RCC 7860 (cell line): Measurements from ENCODE around the gene SGO2.
"Not testable (repeated sequence)": the region's sequence is repeated elsewhere in the genome, so short reads cannot be mapped to it uniquely, and the experiment has no call there.

Experiments used
- DNase-seq: peaks from one replicate; pipeline ENCODE4 v3.0.0-alpha.2; 2015; ENCODE audit warnings: low spot score
- FAIRE-seq: peaks from 2 replicates; lab custom pipeline; 2012; peaks lifted over from hg19 to GRCh38; lab: Jason Lieb, UNC

The SGO2 gene

DNA sequence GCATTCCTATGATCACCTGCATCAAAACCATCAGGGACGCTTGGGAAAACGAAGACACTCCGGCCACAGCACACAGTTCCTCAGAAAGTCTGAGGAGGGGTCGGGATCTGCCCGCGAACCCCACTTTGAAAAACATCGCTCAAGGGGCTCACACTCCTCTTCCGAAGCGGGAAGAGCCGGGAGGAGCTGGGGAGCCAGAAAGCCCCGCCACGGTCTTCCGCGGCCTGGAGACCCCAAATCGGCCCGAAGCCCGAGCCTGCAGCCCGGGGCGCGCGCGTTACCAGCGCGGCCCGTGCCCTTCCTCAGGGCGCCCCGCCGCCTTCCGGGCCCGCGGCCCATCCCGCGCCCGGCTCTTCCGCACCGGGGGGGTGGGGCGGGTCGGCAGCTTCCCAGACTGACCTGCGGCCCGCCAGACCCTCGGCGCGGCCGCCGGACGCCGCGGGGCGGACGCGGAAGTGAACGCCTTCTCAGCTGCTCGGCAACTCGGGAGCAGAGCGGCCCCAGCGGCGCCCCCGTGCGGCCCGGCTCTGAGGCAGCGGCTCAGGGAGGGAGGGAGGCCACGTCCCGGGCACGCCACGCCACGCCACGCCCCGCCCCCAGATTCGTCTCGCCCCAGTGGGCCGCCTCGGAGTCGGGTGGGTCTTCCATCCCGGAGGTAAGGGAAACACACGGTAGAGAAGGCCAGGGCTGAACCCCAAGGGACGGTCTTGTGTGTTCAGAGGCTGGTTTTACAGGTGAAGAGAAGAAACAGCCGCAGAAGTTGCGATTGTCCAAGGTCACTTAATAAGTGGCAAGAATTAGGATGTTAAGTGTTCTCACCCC lies 16.2 kb upstream of the SGO2 start, which contains the start of gene KCTD18:
Gene KCTD18, minus strand, starts transcription at position 457 of the 822 bp plus-strand sequence. CDS start 3,052 bp downstream, outside the sequence.
- DNase-seq (peak; percentile 82), FAIRE-seq (no peak)

DNA sequence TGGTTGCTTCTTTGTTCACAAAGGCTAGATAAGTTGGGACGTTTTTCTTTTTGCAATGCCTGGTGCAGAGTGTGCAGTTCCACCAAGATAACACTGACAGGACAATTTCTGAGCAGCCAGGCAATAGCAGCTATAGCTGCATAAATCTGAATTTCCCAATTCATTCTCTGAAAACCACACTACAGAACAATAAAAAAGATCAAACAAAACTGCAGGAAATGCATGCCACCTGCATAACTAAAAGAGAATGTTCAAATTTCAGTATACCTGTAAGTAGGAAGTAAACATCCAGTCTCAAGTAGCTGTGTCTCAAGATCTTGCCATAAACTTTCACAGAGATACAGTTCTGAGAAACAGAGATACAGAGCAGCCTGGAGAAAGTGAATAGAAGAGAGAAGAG lies 10.9 kb upstream of the SGO2 start:
- FAIRE-seq = no peak
- no peak for DNase-seq

GRCh38 chr2:200523158-200523557 lies 2.8 kb upstream of the SGO2 start:
- DNase-seq (no peak), FAIRE-seq (no peak)

- DNase-seq (no peak), FAIRE-seq (no peak)
Observed at GRCh38 chr2:200523604-200524003, 2.4 kb upstream of the SGO2 start.

- DNase-seq = no peak
- no peak for FAIRE-seq
Observed at GRCh38 chr2:200525066-200525465, 941 bp upstream of the SGO2 start.

GRCh38 chr2:200525551-200525881 lies 491 bp upstream of the SGO2 start:
- DNase-seq = no peak
- no peak for FAIRE-seq

GRCh38 chr2:200528228-200528627 lies 2.2 kb downstream of the SGO2 start:
- FAIRE-seq = no peak

GRCh38 chr2:200533754-200534153 lies 7.7 kb downstream of the SGO2 start:
- no peak for FAIRE-seq
- no peak for DNase-seq

More at GRCh38 chr2:200528228-200528627, 2.2 kb downstream of the SGO2 start:
- no peak for DNase-seq

DNA sequence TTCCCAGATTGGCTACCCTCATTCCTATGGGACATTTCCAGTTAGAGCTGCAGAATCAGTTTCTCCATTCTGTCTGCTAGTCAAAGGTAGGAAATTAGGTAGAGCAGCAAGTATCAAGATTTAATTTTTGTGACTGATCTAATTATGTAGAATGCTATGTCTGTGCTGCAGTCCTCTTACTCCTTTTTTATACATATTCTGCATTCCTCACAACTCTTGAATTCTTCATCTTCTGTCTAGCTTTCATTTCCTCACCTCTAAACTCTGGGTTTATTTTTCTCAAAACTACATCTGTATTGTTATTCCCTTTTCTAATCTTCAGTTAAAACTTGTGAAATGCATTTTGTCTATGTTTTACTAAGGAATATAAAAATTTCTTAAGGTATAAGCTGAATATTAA lies 8.6 kb downstream of the SGO2 start:
- no peak for DNase-seq
- FAIRE-seq = no peak

DNA sequence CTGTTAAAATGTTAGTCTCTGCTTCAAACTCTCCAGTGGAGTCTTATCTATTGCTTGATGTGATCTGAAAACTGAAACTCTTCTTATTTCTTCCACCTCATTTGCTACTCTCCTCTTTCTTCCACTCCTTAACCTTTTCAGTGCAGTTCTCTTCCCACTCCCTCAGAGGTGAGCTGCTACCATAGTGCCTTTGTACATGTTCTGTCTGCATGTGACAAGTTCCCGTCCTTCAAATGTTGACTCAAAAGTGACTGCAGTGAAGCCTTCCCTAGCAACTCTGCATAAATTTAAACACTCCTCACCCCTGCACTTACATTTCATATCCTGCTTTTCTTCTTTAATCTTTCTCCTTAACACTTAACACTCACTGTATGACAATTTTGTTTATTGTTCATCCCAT lies 12.1 kb downstream of the SGO2 start:
- no peak for FAIRE-seq

GRCh38 chr2:200540793-200541192 lies 14.8 kb downstream of the SGO2 start:
- no peak for DNase-seq
- no peak for FAIRE-seq

More for the DNA sequence above, 12.1 kb downstream of the SGO2 start:
- DNase-seq = no peak

DNA sequence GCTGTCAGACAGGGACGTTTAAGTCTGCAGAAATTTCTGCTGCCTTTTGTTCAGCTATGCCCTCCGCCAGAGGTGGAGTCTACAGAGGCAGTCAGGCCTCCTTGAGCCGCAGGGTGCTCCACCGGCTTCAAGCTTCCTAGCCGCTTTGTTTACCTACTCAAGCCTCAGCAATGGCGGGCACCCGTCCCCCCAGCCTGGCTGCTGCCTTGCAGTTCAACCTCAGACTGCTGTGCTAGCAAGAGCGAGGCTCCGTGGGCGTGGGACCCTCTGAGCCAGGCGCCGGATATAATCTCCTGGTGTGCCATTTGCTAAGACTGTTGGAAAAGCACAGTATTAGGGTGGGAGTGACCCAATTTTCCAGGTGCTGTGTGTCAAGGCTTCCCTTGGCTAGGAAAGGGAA lies 40.6 kb downstream of the SGO2 start:
- not testable (repeated sequence) for FAIRE-seq, DNase-seq

DNA sequence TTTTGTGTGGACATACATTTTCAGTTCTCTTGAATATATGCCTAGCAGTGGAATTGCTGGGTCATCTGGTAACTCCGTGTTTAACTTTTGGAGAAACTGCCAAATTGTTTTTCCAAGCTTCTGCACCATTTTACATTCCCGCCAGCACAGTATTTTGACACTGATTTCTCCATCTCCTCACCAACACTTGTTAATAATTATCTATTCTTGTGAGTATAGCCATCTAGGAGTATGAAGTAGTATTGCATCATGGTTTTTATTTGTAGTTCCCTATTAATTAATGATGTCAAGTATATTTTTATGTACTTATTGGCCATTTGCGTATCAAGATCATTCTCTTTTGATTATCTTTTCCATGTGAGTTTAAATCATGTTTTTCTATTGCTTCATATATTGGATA lies 41.9 kb downstream of the SGO2 start:
- DNase-seq (no peak), FAIRE-seq (no peak)

DNA sequence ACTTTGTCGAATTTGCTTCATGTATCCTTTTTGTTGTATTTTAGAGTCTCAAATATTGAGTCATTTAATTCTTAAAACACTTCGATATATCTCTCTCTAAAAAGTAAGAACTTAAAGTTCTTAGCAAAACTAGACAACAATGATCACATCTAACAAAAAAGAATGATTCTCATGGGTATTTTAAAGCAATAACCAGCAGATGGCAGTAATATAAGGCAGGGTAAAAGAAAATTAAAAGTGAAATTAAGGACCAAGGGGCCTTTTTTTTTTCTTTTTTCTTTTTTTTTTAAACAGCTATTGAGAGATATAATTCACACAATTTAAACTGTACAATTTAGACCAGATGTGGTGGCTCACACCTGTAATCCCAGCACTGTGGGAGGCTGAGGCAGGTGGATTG lies 50.0 kb downstream of the SGO2 start:
- FAIRE-seq = peak; percentile 81
- no peak for DNase-seq

DNA sequence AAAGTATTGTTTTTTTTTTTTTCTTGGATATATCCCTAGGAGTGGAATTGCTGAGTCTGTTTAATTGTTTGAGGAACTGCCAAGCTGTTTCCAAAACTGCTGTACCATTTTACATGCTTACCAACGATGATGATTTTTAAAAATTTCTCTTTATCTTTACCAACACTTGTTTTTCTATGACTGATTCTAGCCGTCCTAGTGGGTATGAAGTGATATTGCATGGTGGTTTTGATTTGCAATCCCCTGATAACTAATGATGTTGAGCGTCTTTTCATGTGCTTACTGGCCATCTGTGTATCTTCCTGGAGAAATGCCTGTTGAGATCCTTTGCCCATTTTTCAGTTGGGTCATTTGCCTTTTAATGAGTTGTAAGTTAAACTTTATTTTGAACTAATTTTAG lies 51.0 kb downstream of the SGO2 start:
- DNase-seq (no peak), FAIRE-seq (no peak)

- DNase-seq (peak; percentile 38), FAIRE-seq (peak; percentile 49)
Observed at GRCh38 chr2:200578778-200579177, 52.8 kb downstream of the SGO2 start.

DNA sequence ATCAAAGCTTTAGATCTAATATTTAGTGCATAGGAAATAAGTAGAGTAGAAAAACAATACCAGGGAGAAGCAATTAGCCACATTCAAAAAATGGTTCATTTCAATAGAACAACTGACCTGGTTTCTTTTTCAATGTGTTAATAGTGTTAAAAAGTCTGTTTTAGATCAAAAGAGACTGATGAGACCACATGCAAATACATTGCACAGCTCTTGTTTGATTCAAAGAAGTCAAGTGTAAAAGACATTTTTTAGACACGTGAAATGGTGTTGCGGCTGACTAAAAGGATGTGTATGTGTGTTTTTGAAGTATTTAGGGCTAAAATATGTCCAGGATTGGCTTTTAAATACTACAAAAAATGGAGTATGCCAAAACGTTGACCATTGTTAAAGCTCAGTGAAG lies 58.6 kb downstream of the SGO2 start:
- FAIRE-seq = no peak
- DNase-seq = no peak

DNA sequence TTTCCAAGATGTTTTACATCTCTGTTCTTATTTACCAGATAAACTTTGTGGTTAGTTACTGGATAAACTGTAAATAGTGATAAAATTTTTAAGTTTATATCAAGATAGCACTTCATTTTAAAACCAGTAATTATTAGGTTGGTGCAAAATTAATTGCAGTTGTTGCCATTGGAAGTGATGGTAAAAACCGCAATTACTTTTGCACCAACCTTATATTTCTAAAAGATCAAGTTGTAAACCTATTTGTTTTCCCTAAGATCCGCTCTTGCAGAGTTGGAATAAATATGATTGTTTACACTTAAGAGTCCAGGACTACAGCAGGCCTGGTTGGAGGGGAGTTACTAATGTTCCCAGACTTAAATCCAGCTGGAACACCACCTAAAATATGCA lies 59.3 kb downstream of the SGO2 start:
- DNase-seq (no peak), FAIRE-seq (no peak)

- no peak for FAIRE-seq
- DNase-seq = no peak
Observed at GRCh38 chr2:200585730-200586643, 60.0 kb downstream of the SGO2 start, which contains the start of gene AOX1. Gene AOX1, plus strand, starts transcription at chr2:200586014. Its CDS starts 95 bp downstream, at chr2:200586109.

- no peak for DNase-seq
- no peak for FAIRE-seq
Observed at GRCh38 chr2:200586644-200586975, 60.6 kb downstream of the SGO2 start.

DNA sequence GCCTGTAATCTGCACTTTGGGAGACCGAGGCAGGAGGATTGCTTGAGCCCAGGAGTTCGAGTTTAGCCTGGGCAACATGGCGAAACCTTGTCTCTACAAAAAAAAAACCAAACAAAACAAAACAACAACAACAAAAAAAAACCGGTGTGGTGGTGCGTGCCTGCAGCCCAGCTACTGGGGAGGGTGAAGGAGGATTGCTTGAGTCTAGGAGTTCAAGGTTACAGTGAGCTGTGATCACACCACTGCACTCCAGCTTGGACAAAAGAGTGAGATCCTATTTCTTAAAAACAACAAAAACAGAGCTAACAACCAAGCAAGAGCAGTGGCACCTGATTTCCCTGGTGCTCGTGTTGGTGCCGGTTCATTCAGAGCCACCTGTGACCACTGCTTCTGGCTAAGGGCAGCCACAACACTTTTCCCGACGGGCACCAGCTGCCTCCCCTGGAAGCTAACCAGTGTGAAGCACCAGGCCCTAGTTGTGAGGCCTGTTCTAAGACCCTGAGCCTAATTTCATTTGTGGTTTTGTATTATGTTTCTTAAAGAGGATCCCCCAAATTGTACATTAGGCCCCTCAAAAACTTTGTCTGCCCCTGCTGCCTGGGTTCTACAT lies 61.1 kb downstream of the SGO2 start:
- DNase-seq = no peak
- FAIRE-seq = no peak
